NCI-H146 treated with DMSO at 0.1 percent for 48 hours (cell line): ENCODE results near the gene CLTA.
"Not testable (repeated sequence)": the region's sequence is repeated elsewhere in the genome, so short reads cannot be mapped to it uniquely, and the experiment has no call there.

Experiments
- DNase-seq: peaks from one replicate; lab custom pipeline; 2025; ENCODE audit not compliant: unreplicated experiment; lab: John Stamatoyannopoulos, UW

The CLTA gene

GRCh38 chr9:36158122-36158521 lies 32.6 kb upstream of the CLTA start:
- no peak for DNase-seq

- no peak for DNase-seq
These were observed 31.8 kb upstream of the CLTA start for GRCh38 chr9:36158917-36159316.

- not testable (repeated sequence) for DNase-seq
These were observed 31.2 kb upstream of the CLTA start for GRCh38 chr9:36159509-36159908.

GRCh38 chr9:36160126-36160525 lies 30.6 kb upstream of the CLTA start:
- not testable (repeated sequence) for DNase-seq

- DNase-seq = no peak
These were observed 29.5 kb upstream of the CLTA start for GRCh38 chr9:36161187-36161586.

- DNase-seq = no peak
These were observed 28.4 kb upstream of the CLTA start for GRCh38 chr9:36162211-36162738.

GRCh38 chr9:36163049-36163785 lies 27.5 kb upstream of the CLTA start:
- DNase-seq = no peak

- no peak for DNase-seq
These were observed 26.9 kb upstream of the CLTA start for GRCh38 chr9:36163786-36164170.

- DNase-seq = no peak
These were observed 26.3 kb upstream of the CLTA start for GRCh38 chr9:36164372-36164771.

- no peak for DNase-seq
These were observed 25.7 kb upstream of the CLTA start for GRCh38 chr9:36164989-36165388.

- no peak for DNase-seq
These were observed 24.9 kb upstream of the CLTA start for GRCh38 chr9:36165826-36166167.

- DNase-seq = peak; percentile 63
These were observed 24.4 kb upstream of the CLTA start for GRCh38 chr9:36166168-36166927.

- no peak for DNase-seq
These were observed 21.6 kb upstream of the CLTA start, which contains the start of gene CCIN for GRCh38 chr9:36169166-36169565. Gene CCIN, plus strand, starts transcription at chr9:36169388. Its CDS starts 115 bp downstream, at chr9:36169503.

- no peak for DNase-seq
These were observed 21.0 kb upstream of the CLTA start for GRCh38 chr9:36169708-36170107.

- no peak for DNase-seq
These were observed 20.2 kb upstream of the CLTA start for GRCh38 chr9:36170531-36170930.

- DNase-seq = no peak
These were observed 16.9 kb upstream of the CLTA start for GRCh38 chr9:36173861-36174260.

GRCh38 chr9:36174271-36174670 lies 16.4 kb upstream of the CLTA start:
- DNase-seq = no peak

- DNase-seq = no peak
These were observed 16.0 kb upstream of the CLTA start for GRCh38 chr9:36174731-36175130.

- not testable (repeated sequence) for DNase-seq
These were observed 15.5 kb upstream of the CLTA start for GRCh38 chr9:36175209-36175608.

- DNase-seq = not testable (repeated sequence)
These were observed 14.2 kb upstream of the CLTA start for GRCh38 chr9:36176496-36176895.

- DNase-seq = no peak
These were observed 13.2 kb upstream of the CLTA start for GRCh38 chr9:36177571-36177970.

GRCh38 chr9:36180243-36180642 lies 10.5 kb upstream of the CLTA start:
- not testable (repeated sequence) for DNase-seq
